Activated T-helper 1 cell treated with anti-CD3 and anti-CD28 coated beads, Interleukin-2, amount 50 U/mL, for 16 hours (primary cell): ENCODE data around the gene MLPH.

Experiments
- DNase-seq, 2 donors: peaks; one replicate each; pipeline ENCODE4 v3.0.0-alpha.2; 2020; ENCODE audit warnings: low read depth in 1 of 2, low spot score in 1 of 2

The MLPH gene

GRCh38 chr2:237539681-237540080 lies 52.6 kb downstream of the MLPH start:
- no peak for DNase-seq

GRCh38 chr2:237540223-237540775 lies 53.2 kb downstream of the MLPH start:
- no peak for DNase-seq

DNA sequence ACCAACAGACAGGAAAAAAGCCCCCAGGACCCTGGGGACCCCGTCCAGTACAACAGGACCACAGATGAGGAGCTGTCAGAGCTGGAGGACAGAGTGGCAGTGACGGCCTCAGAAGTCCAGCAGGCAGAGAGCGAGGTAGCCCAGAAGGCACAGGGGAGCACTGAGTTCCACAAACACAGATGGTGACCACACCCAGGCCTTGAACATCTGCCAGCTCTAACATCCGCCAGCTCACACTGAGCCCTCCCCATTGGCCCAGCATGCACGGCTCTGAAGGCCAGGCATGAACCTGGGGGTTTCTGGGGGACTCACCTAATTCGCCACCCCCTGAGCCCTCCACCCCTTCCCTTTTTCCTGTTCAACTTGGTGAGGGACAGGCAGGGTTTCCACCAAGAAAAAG lies 53.8 kb downstream of the MLPH start:
- DNase-seq: no peak

DNA sequence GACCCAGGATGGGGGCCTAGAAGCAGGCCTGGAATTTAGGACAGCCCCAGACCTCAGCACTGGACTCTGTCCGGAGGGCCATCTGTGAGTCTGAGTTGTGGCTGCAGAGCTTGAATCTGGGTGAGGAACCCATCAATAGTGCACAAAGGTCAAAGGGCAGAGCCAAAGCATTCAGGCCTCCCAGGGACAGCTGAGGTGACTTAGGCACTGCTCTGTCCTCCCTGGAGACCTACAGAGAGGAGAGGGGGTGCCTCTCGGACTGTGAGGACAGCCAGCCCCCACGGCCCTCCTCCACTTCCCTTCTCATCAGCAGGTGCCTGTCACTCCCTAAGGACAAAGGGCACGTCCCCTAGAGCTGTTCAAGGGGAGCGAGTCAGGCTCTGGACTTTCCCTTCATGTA lies 54.2 kb downstream of the MLPH start:
- DNase-seq: no peak

DNA sequence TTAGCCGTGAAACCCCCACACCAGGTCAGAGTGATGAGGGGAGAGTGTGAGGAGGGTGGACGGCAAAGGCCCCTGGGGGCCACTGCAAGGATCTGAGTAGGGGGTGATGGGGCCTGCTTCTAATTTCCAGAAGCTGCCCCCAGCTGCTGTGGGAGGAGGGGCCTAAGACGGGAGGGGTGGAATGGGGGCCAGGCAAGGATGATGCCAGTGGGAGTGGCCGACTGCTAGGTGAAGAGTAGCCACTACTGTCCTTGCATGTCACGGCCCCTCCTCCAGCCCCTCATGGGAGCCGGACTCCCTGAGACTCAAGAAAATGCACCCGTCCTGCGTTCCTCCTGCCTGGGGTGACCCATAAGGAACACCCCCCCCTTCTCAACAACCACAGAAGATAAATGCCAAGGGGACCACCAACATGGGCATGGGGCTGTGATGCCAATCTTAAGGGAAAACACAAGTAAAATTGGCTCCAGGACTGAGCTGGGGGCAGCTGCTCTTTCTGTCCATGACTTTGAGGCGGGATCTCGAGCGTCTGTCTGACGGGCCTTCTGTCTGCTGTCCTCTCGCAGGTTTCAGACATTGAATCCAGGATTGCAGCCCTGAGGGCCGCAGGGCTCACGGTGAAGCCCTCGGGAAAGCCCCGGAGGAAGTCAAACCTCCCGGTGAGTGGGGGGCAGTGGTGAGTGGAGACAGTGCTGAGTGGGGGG lies 55.1 kb downstream of the MLPH start:
- DNase-seq: no peak

- DNase-seq: no peak
Observed at GRCh38 chr2:237546040-237546875, 59.2 kb downstream of the MLPH start.

DNA sequence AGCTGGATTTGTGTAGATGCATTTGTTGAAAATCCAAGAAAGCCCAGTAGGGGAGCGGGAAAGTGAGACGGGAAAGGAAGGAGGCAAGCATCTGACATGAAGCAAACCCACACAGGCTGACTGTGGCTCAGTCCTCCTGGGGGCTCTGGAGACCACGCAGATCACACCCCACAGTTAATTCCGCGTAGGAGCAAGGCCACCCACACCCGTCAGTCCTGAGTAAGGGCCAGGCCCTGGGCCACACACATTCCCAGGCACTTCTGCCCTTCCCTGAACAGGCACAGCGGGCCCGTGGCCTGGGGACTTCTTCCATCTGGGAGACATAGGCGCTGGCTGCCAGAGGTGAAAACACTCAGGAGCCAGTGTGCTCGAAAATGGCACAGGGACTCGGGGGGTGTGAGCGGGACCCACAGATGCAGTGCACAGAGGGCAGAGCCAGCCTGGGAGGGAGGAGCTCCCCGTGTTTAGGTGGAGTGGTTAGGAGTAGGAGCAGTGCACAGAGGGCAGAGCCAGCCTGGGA lies 59.9 kb downstream of the MLPH start:
- no peak for DNase-seq

DNA sequence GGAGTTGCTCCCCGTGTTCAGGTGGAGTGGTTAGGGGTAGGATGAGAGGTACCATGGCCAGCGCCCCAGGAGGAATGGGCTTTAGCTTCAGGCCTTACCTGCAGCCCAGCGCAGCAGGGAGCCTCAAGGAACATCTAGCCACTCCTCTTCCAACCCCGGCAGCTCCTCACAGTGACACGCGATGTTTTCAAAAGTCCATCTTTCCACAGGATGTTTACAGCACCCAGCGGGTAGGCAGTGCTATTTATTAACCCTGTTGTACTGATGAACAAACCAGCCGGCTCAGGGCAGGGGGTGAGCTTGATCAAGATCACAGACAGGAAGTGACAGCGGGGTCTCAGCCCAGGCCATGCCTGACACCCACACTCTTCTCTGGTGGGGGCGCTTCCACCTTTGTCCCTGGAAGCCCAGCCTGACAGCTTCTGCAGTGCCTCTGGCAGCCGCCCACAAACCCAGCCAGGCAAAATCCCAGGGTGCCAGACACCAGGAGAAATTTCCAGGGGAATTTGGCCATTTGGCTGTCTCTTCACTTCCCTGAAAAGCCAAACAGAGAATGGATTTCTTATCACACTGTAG lies 60.9 kb downstream of the MLPH start:
- no peak for DNase-seq

DNA sequence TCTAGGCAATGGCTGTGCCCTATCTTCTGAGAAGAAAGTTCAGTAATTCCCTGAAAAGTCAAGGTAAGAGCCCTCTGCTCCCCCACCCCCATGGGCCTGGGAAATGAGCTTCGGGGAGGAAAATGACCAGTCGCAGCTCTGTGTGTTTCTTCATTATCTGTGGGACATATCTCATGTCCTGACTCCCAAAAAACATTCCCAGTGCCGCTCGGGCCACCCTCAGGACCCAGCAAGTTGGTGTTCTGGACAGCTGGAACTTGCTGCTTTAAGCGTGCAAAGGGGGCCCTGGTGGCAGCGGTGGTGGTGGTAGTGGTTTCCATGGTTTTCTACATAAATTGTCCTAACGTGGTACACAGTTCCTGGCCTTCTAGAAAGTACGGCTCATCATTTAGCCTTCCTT lies 62.2 kb downstream of the MLPH start:
- DNase-seq: no peak

- DNase-seq: no peak
Observed at GRCh38 chr2:237549643-237550415, 62.8 kb downstream of the MLPH start.

DNA sequence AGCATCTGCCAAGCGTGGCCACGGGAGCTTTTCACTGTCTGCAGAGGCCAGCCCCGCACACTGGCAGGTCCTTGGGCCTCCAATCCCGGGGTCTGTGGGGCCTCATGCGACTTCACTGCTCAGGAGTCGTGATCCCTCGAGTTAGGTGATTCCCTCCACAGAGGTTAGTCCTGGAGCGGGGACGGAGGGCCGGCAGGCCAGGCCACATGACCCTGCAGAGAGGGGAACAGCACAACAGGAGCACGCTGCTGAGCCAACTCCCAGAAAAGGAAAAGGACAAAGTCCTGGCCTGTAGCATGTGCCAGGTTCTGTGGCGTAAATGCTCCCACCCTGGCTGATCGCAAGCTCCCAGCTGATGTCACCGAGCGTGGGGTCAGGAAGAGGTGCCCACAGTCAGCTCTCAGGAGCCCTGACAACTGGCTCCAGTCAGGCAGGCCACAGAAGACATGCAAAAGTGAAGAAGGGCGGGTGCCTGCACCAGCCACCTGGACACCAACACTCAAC lies 64.1 kb downstream of the MLPH start:
- DNase-seq: no peak

DNA sequence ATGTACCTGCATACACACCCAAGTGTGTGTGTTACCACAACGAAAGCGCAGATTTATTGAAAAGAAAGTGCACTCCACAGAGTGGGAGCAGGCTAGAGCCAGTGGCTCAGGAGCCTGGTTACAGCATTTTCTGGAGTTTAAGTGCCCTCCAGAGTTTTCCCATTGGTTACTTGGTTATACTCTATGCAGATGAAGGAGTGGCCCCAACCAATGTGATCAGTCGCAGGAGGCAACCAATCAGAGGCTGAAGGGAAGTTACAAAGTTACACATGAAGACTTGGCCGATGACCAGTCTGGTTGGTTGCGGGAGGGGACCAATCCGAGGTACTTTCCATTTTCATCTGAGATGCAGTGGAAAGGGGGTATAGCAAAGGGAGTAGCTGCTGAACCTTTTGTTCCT lies 65.9 kb downstream of the MLPH start:
- no peak for DNase-seq

DNA sequence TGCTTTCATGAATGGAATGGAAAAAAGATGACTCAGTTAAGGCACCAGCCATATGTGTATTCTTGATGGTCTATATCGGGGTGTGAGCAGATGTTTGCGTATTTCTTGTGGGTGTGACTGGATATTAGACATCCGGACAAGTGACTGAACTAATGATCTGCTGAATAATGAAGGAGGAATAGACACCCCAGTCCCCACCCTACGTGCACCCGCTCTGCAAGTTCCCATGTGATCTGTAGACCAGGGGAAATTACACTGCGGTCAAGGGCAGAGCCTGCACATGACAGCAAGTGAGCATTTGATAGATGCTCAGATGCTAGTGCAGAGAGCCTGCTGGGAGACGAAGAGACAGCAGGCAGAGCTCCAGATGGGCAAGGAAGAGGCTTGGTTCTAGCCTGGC lies 66.9 kb downstream of the MLPH start:
- DNase-seq: no peak

- DNase-seq: no peak
Observed at GRCh38 chr2:237555560-237555959, 68.5 kb downstream of the MLPH start.

DNA sequence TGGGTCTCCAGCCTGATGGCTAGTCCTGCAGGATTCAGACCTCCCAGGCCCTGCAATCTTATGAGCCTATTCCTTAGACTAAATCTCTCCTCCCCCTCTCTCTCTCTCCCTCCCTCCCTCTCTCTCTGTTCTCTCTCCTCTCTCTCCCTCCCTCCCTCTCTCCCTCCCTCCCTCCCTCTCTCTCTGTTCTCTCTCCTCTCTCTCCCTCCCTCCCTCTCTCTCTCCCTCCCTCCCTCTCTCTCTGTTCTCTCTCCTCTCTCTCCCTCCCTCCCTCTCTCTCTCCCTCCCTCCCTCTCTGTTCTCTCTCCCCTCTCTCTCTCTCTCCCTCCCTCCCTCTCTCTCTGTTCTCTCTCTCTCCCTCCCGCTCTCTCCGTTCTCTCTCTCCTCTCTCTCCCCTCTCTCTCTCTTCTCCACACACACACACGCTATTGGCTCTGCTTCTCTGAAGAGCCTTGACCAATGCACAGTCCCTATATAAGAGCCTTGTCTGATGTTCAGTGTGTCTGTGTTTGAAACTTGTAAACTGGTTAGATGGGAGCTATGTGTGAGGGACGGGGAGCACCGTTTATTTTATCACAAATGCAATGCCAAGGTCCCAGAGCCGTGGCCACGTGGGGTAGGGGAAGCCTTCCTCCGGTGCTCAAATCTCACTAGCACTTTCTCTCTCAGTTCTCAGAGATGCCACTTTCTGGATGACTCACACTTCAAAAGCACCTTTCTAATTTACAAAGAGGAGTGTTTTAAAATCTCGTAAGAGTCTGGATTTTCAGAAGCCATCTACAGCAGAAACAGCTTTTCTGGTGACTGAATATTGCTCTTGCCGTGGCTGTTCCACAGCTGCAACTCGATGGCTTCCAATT lies 70.0 kb downstream of the MLPH start:
- DNase-seq: no peak

DNA sequence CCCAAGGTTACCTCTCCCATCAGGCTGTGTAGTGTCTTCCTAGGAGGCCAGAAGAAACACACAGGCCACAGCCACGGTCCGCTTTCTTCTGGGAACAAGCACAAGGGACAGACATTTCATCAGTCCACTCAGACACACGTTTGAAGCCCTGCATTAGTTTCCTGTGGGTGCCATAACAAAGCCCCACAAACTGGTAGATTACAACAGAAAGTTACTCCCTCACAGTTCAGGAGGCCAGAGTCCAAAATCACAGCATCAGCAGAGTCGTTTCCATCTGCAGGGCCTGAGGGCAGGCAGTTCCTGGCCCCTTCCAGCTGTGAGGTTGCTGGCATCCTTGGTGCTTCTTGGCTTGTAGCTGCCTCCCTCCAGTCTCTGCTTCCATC lies 70.6 kb downstream of the MLPH start:
- no peak for DNase-seq

- no peak for DNase-seq
Observed at GRCh38 chr2:237558961-237559641, 72.0 kb downstream of the MLPH start.

DNA sequence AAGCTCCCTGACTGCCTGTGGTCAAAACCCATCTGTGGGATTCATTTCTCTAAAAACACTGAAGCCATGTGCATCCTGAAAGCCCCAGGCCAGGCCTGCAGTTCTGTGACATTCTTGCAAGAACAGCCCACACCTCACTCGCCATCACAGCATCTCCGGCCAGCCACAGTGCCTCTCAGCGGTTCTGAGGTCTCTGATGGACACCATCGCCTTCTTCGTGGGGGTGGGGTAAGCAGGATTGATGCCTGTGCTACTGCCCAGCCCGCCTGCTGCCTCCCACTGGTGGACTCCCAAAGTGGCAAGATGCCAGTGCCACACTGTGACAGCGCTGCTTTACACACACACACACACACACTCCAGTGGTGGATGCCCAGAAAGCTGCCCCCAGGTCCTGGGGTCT lies 74.2 kb downstream of the MLPH start:
- no peak for DNase-seq

- DNase-seq: no peak
Observed at GRCh38 chr2:237563816-237564215, 76.8 kb downstream of the MLPH start.
